ENCODE results near the gene USPL1. TPM values are rescaled to one million over a fixed set of nuclear protein-coding genes. Genes with fewer than 3 reads are reported as not detected.

The USPL1 gene
- total RNA-seq, 1 experiment from 2014 or later: 14.3 TPM

GRCh38 chr13:30584051-30584731, 33.5 kb upstream of the USPL1 start:
- POLR2A ChIA-PET: interaction anchor here (0.5 kb wide), 1 partner anchor 749 kb away, joined by 6 read pairs; no protein-coding TSS in a partner anchor
- no peak for ATAC-seq
- CTCF ChIA-PET: interaction anchor here (0.6 to 1.7 kb wide), 2 partner anchors 122 to 452 kb away, joined by 3 to 5 read pairs; no protein-coding TSS in a partner anchor

GRCh38 chr13:30585748-30586262, 31.9 kb upstream of the USPL1 start:
- CTCF ChIA-PET: interaction anchor here (1.7 kb wide), 1 partner anchor 453 kb away, joined by 5 read pairs; no protein-coding TSS in a partner anchor
- H3K27ac Mint-ChIP-seq: no peak overlapping the region
- no peaks in the 10 kb centered on the region for H3K4me1 Mint-ChIP-seq

More at GRCh38 chr13:30584051-30584731, 33.5 kb upstream of the USPL1 start:
- no peak for TF ChIP-seq MXD4 (CRISPR knock-in tag; IDR thresholded peaks at IDR 0.05; ENCODE audit: borderline replicate concordance)
- TF ChIP-seq ZBTB21 (CRISPR knock-in tag; IDR thresholded peaks at IDR 0.05; ENCODE audit: borderline replicate concordance): no peak
- TF ChIP-seq ATF1 (CRISPR knock-in tag; IDR thresholded peaks at IDR 0.05): no peak
- TF ChIP-seq TEAD4 (CRISPR knock-in tag; IDR thresholded peaks at IDR 0.05): no peak
- TF ChIP-seq ZNF423 (CRISPR knock-in tag; IDR thresholded peaks at IDR 0.05): no peak
- TF ChIP-seq ZSCAN18 (CRISPR knock-in tag; IDR thresholded peaks at IDR 0.05): no peak
- no peak for TF ChIP-seq SOX15 (CRISPR knock-in tag; IDR thresholded peaks at IDR 0.05)
- no peak for TF ChIP-seq ZNF281 (CRISPR knock-in tag; IDR thresholded peaks at IDR 0.05)
- no peak for TF ChIP-seq CBFB (CRISPR knock-in tag; IDR thresholded peaks at IDR 0.05; ENCODE audit: low read depth)
- TF ChIP-seq TEAD1 (CRISPR knock-in tag; IDR thresholded peaks at IDR 0.05): no peak
- no peak for TF ChIP-seq TCF7 (CRISPR knock-in tag; IDR thresholded peaks at IDR 0.05; ENCODE audit: low read depth)
- no peak for TF ChIP-seq NFATC4 (CRISPR knock-in tag; IDR thresholded peaks at IDR 0.05)
- no peak for TF ChIP-seq ZNF317 (CRISPR knock-in tag; IDR thresholded peaks at IDR 0.05; ENCODE audit: borderline replicate concordance, low read depth)
- TF ChIP-seq MAX (CRISPR knock-in tag; IDR thresholded peaks at IDR 0.05): no peak
- TF ChIP-seq EMX1 (CRISPR knock-in tag; IDR thresholded peaks at IDR 0.05): no peak
- TF ChIP-seq ZNF121 (CRISPR knock-in tag; IDR thresholded peaks at IDR 0.05): no peak
- no peak for TF ChIP-seq FOXK1 (CRISPR knock-in tag; IDR thresholded peaks at IDR 0.05)
- no peak for TF ChIP-seq TP53 (CRISPR knock-in tag; IDR thresholded peaks at IDR 0.05)
- TF ChIP-seq PRRX2 (CRISPR knock-in tag; IDR thresholded peaks at IDR 0.05): no peak
- no peak for TF ChIP-seq ELF4 (CRISPR knock-in tag; IDR thresholded peaks at IDR 0.05; ENCODE audit: low read depth)
- no peak for DNase-seq (ENCODE audit: low spot score)
- Mint-ChIP-seq H3K4me3 (no peak overlapping the region), H3K27me3 (ENCODE audit: low read depth) (no peaks in the 10 kb centered on the region), H3K4me1 (no peaks in the 10 kb centered on the region), H3K36me3 (no peaks in the 10 kb centered on the region), H3K9me3 (no peaks in the 10 kb centered on the region), H3K27ac (no peak overlapping the region)

More at GRCh38 chr13:30585748-30586262, 31.9 kb upstream of the USPL1 start:
- no peak for TF ChIP-seq ZSCAN18 (CRISPR knock-in tag; IDR thresholded peaks at IDR 0.05)
- no peak for TF ChIP-seq GRHL2 (CRISPR knock-in tag; IDR thresholded peaks at IDR 0.05; ENCODE audit: insufficient replicate concordance, severe bottlenecking)
- TF ChIP-seq TP53 (CRISPR knock-in tag; IDR thresholded peaks at IDR 0.05): no peak
- no peak for TF ChIP-seq ERG (CRISPR knock-in tag; IDR thresholded peaks at IDR 0.05)
- TF ChIP-seq CDX4 (CRISPR knock-in tag; IDR thresholded peaks at IDR 0.05; ENCODE audit: borderline replicate concordance): no peak
- no peak for TF ChIP-seq ZBTB43 (CRISPR knock-in tag; IDR thresholded peaks at IDR 0.05)
- TF ChIP-seq FOXP1 (CRISPR knock-in tag; IDR thresholded peaks at IDR 0.05; ENCODE audit: borderline replicate concordance): no peak
- no peak for TF ChIP-seq E2F5 (CRISPR knock-in tag; IDR thresholded peaks at IDR 0.05)
- ATAC-seq (no peak), DNase-seq (ENCODE audit: low spot score) (no peak)
- Mint-ChIP-seq H3K9me3 (no peaks in the 10 kb centered on the region), H3K27me3 (ENCODE audit: low read depth) (no peaks in the 10 kb centered on the region), H3K36me3 (no peaks in the 10 kb centered on the region), H3K4me3 (no peak overlapping the region)
- POLR2A ChIA-PET: no interaction called here

Data from WTC11 (cell line).